Measurements from ENCODE around the gene COL4A2. TPM values are rescaled to one million over a fixed set of nuclear protein-coding genes. Genes with fewer than 3 reads are reported as not detected.

The COL4A2 gene
- total and polyA plus RNA-seq, 7 experiments from 2014 or later: 0.05 TPM; not detected in 6

DNA sequence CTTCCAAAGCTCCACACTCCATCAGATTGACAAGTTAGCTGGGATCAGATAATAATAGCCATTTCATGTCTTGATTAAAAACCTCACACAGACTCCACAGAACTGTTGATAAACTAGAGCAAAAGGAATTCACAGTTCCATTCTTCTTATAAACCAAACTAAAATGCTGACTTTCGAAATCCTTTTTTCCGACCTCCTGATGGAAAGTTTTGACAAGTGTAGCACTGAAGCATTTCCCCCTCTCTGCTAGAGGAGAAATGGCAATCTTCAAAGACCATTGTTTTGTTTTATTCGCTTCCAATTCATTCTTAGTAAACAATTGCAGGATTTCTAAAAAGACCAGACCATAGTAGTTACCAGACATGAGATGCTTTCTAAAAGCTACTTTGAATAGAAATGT is 58.8 kb downstream of the COL4A2 start:
- no peak overlapping the region for H3K27ac ChIP-seq (ENCODE audit: low read depth, low read length)
- Mint-ChIP-seq H3K36me3 (no peaks in the 10 kb centered on the region), H3K27me3 (peaks cover 4 to 19% (median 13%) of the 10 kb centered on the region in 5 donors), H3K27ac (no peak overlapping the region), H3K4me3 (no peak overlapping the region), H3K9me3 (no peaks in the 10 kb centered on the region), H3K4me1 (no peaks in the 10 kb centered on the region)
- H3K4me1 ChIP-seq (ENCODE audit: control insufficient read depth in 2 of 2, insufficient read depth in 2 of 2, low read length in 2 of 2): no peaks in the 10 kb centered on the region
- no peaks in the 10 kb centered on the region for H3K36me3 ChIP-seq (ENCODE audit: control insufficient read depth in 2 of 3, insufficient read depth in 3 of 3, low read length in 3 of 3)
- POLR2A ChIA-PET: no interaction called here
- no peaks in the 10 kb centered on the region for H3K9me3 ChIP-seq (ENCODE audit: control insufficient read depth in 2 of 3, low read length in 3 of 3)
- intact Hi-C loops (cut with micrococcal nuclease): no loop called here
- no peak for ATAC-seq
- no peak overlapping the region for H3K4me3 ChIP-seq (ENCODE audit: low read length)
- no peaks in the 10 kb centered on the region for H3K27me3 ChIP-seq (ENCODE audit: control insufficient read depth in 2 of 2, insufficient read depth in 2 of 2, low read length in 2 of 2)
- no peak for DNase-seq
- CTCF ChIA-PET: no interaction called here

DNA sequence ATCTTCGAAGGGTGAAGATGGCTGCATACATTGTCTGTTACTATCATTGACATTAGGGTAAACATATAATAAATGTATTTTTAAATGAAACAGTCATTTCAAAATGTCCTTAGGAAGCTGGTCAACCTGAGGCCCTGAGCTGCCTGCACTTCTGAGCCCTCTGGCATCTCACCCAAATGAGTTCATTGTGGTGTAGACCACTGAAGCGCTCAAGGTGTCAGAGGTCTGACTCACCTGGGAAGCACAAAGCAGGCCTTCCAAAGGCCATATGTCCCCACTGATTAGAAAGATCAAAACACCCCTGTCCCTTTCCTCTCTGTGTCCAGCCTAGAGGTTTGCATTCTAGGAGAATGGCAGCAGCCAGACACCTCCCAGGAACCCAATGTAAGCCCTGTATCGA is 59.6 kb downstream of the COL4A2 start:
- Histone ChIP-seq H3K27ac (ENCODE audit: low read depth, low read length) (no peak overlapping the region), H3K36me3 (ENCODE audit: control insufficient read depth in 2 of 3, insufficient read depth in 3 of 3, low read length in 3 of 3) (no peaks in the 10 kb centered on the region), H3K27me3 (ENCODE audit: control insufficient read depth in 2 of 2, insufficient read depth in 2 of 2, low read length in 2 of 2) (no peaks in the 10 kb centered on the region), H3K9me3 (ENCODE audit: control insufficient read depth in 2 of 3, low read length in 3 of 3) (no peaks in the 10 kb centered on the region), H3K4me1 (ENCODE audit: control insufficient read depth in 2 of 2, insufficient read depth in 2 of 2, low read length in 2 of 2) (no peaks in the 10 kb centered on the region), H3K4me3 (ENCODE audit: low read length) (no peak overlapping the region)
- no peak for DNase-seq
- CTCF ChIA-PET: no interaction called here
- Mint-ChIP-seq H3K4me1 (no peaks in the 10 kb centered on the region), H3K36me3 (no peaks in the 10 kb centered on the region), H3K9me3 (no peaks in the 10 kb centered on the region), H3K4me3 (no peak overlapping the region), H3K27ac (no peak overlapping the region), H3K27me3 (peaks cover 0 to 23% (median 13%) of the 10 kb centered on the region in 5 donors)
- POLR2A ChIA-PET: no interaction called here
- no peak for ATAC-seq
- intact Hi-C loops (cut with micrococcal nuclease): no loop called here

DNA sequence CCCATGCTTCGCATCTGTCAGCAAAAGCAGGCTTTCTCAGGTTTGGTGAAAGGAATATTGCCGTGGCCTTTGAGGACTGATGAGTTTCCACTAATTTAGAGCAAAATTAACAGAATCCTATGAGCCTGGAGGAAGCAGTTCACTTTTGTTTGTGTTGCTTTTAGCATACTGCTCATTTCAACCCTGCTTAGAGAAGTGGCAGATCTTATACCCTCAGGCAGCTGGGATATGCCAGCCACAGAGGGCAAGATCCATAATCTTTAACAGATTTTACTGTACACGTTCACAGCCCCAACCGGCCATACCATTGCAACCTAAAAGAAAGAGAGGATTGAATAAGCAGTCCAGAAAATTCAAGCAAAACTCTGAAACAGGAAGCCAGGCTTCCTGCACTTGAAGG is 60.5 kb downstream of the COL4A2 start:
- ATAC-seq (no peak), DNase-seq (no peak)
- ChIA-PET CTCF (no interaction called here), POLR2A (no interaction called here)
- no peak overlapping the region for H3K27ac Mint-ChIP-seq
- no peaks in the 10 kb centered on the region for H3K36me3 Mint-ChIP-seq
- intact Hi-C loops (cut with micrococcal nuclease): no loop called here
- H3K4me3 ChIP-seq (ENCODE audit: low read length): no peak overlapping the region
- no peaks in the 10 kb centered on the region for H3K4me1 Mint-ChIP-seq
- H3K9me3 ChIP-seq (ENCODE audit: control insufficient read depth in 2 of 3, low read length in 3 of 3): no peaks in the 10 kb centered on the region
- H3K27me3 Mint-ChIP-seq: peaks cover 0 to 23% (median 14%) of the 10 kb centered on the region in 5 donors
- H3K4me3 Mint-ChIP-seq: no peak overlapping the region
- no peaks in the 10 kb centered on the region for H3K9me3 Mint-ChIP-seq
- no peaks in the 10 kb centered on the region for H3K27me3 ChIP-seq (ENCODE audit: control insufficient read depth in 2 of 2, insufficient read depth in 2 of 2, low read length in 2 of 2)
- no peaks in the 10 kb centered on the region for H3K36me3 ChIP-seq (ENCODE audit: control insufficient read depth in 2 of 3, insufficient read depth in 3 of 3, low read length in 3 of 3)
- H3K4me1 ChIP-seq (ENCODE audit: control insufficient read depth in 2 of 2, insufficient read depth in 2 of 2, low read length in 2 of 2): no peaks in the 10 kb centered on the region
- no peak overlapping the region for H3K27ac ChIP-seq (ENCODE audit: low read depth, low read length)

DNA sequence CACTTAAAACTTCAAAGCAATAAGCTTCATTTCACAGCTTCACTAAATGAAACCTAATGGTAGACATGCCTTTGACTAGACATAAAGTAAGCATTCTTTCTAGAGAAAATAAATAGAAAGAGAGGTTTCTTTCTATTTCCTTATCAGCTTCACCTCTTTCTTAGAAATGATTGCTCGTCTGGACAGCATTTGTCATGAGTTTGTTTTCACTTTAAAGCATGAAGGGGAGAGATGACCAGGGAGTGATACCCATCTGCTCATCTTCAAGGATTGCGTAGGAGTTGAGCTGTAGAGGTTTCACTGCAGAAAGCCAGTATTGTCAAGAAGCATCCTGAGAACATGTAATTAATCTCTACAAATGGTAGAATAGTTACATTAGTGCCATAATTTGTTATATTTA is 61.3 kb downstream of the COL4A2 start:
- Histone ChIP-seq H3K27me3 (ENCODE audit: control insufficient read depth in 2 of 2, insufficient read depth in 2 of 2, low read length in 2 of 2) (no peaks in the 10 kb centered on the region), H3K36me3 (ENCODE audit: control insufficient read depth in 2 of 3, insufficient read depth in 3 of 3, low read length in 3 of 3) (no peaks in the 10 kb centered on the region), H3K4me3 (ENCODE audit: low read length) (no peak overlapping the region), H3K4me1 (ENCODE audit: control insufficient read depth in 2 of 2, insufficient read depth in 2 of 2, low read length in 2 of 2) (no peaks in the 10 kb centered on the region), H3K9me3 (ENCODE audit: control insufficient read depth in 2 of 3, low read length in 3 of 3) (no peaks in the 10 kb centered on the region), H3K27ac (ENCODE audit: low read depth, low read length) (no peak overlapping the region)
- Mint-ChIP-seq H3K36me3 (no peaks in the 10 kb centered on the region), H3K4me1 (no peaks in the 10 kb centered on the region), H3K27me3 (peaks cover 0 to 20% (median 20%) of the 10 kb centered on the region in 5 donors), H3K4me3 (no peak overlapping the region), H3K9me3 (no peaks in the 10 kb centered on the region), H3K27ac (no peak overlapping the region)
- ATAC-seq: no peak
- DNase-seq: no peak
- intact Hi-C loops (cut with micrococcal nuclease): no loop called here
- ChIA-PET CTCF (no interaction called here), POLR2A (no interaction called here)

DNA sequence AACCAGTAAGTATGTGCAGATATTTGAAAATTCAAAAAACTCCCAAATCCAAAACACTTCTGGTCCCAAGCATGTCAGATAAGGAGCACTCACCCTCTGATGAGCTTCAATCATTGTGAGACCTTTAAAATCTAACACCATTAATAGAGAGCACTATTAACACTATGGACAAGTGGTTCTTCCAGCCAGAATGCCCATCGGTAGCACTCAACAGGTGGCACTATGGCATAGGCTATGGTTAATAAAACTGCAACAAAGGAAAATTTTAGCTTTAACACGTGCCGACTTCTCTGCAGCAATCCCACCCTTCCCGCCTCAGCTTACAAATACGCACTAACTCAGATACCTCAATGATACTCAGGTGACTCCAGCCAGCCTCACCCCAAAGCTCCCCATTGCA is 62.3 kb downstream of the COL4A2 start:
- Mint-ChIP-seq H3K4me3 (no peak overlapping the region), H3K36me3 (no peaks in the 10 kb centered on the region), H3K4me1 (no peaks in the 10 kb centered on the region), H3K9me3 (no peaks in the 10 kb centered on the region), H3K27me3 (peaks cover 9 to 30% (median 27%) of the 10 kb centered on the region in 5 donors), H3K27ac (no peak overlapping the region)
- Histone ChIP-seq H3K27ac (ENCODE audit: low read depth, low read length) (no peak overlapping the region), H3K4me3 (ENCODE audit: low read length) (no peak overlapping the region), H3K27me3 (ENCODE audit: control insufficient read depth in 2 of 2, insufficient read depth in 2 of 2, low read length in 2 of 2) (no peaks in the 10 kb centered on the region), H3K36me3 (ENCODE audit: control insufficient read depth in 2 of 3, insufficient read depth in 3 of 3, low read length in 3 of 3) (no peaks in the 10 kb centered on the region), H3K9me3 (ENCODE audit: control insufficient read depth in 2 of 3, low read length in 3 of 3) (no peaks in the 10 kb centered on the region), H3K4me1 (ENCODE audit: control insufficient read depth in 2 of 2, insufficient read depth in 2 of 2, low read length in 2 of 2) (no peaks in the 10 kb centered on the region)
- CTCF ChIA-PET: no interaction called here
- POLR2A ChIA-PET: no interaction called here
- ATAC-seq: no peak
- intact Hi-C loops (cut with micrococcal nuclease): no loop called here
- no peak for DNase-seq

DNA sequence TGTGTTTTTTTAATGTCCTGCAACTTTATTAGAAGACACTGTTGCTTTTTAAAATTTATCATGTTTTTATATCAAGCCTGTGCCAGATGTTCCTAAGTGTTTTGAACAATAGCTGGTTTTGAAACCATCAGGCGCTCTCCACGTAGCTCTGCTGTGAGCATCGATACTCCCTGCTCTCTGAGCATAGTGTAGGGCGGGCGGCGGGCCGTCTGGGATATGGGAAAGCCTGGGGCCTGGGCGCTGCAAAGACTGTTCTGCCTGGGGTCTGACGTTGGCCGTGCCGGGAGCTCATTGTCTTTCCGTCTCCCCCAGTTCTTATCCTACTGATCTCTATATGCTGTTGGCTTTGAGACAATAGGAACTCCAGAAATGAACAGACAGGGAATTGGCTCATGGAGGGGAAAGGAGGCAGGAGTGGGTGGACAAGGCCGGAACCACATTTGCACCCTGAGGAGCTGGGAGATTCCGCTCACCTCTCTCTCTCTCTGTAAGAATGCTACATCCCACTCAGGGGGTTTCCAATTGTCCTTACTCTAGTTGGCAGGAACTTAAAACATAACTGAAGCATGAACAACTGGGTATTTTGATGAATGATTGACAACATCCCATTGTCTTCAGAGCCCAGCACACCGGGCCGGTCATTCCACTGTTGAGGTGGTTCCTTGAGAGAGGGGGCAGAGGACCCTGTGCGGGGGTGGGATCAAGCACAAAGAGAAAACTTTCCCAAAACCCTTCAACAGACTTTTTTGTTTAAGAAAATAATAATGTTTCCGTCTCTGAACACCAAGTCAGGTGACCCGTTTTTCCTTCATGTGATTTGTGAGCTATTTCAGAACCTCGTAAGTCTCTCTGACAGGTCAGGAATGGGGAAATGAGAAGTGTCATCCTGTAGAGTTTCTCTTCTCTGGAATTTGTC is 64.7 kb downstream of the COL4A2 start:
- Mint-ChIP-seq H3K27ac (no peak overlapping the region), H3K4me3 (no peak overlapping the region), H3K9me3 (no peaks in the 10 kb centered on the region), H3K4me1 (no peaks in the 10 kb centered on the region), H3K36me3 (no peaks in the 10 kb centered on the region), H3K27me3 (peaks cover 21 to 35% (median 31%) of the 10 kb centered on the region in 5 donors)
- no peak for ATAC-seq
- intact Hi-C loops (cut with micrococcal nuclease): no loop called here
- DNase-seq: no peak
- ChIA-PET POLR2A (no interaction called here), CTCF (interaction anchor here (1.0 kb wide), 1 partner anchor 40 kb away, joined by 3 read pairs; no protein-coding TSS in a partner anchor)
- no peaks in the 10 kb centered on the region for H3K9me3 ChIP-seq (ENCODE audit: control insufficient read depth in 2 of 3, low read length in 3 of 3)
- H3K27ac ChIP-seq (ENCODE audit: low read depth, low read length): no peak overlapping the region
- H3K27me3 ChIP-seq (ENCODE audit: control insufficient read depth in 2 of 2, insufficient read depth in 2 of 2, low read length in 2 of 2): no peaks in the 10 kb centered on the region
- H3K4me1 ChIP-seq (ENCODE audit: control insufficient read depth in 2 of 2, insufficient read depth in 2 of 2, low read length in 2 of 2): no peaks in the 10 kb centered on the region
- H3K4me3 ChIP-seq (ENCODE audit: low read length): no peak overlapping the region
- no peaks in the 10 kb centered on the region for H3K36me3 ChIP-seq (ENCODE audit: control insufficient read depth in 2 of 3, insufficient read depth in 3 of 3, low read length in 3 of 3)

DNA sequence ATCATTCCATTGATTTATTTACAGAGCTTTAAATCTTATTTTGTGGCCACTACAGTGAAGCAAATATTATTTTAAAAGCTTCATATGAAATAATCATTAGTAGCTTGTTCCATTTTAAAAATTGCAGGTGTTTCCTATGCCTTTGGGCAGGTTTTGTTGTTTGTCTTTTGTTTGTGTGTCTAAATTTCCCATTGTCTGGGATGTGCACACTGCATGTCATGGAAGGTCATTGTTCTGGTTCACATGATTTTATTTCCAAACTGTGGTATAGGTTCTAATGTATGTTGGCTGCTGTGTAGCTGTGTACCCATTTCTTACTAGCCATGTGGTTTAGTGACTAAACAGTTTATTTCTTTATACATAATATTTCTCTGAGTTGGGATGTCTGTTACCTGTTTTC is 65.6 kb downstream of the COL4A2 start:
- no peak for DNase-seq
- Histone ChIP-seq H3K9me3 (ENCODE audit: control insufficient read depth in 2 of 3, low read length in 3 of 3) (no peaks in the 10 kb centered on the region), H3K4me1 (ENCODE audit: control insufficient read depth in 2 of 2, insufficient read depth in 2 of 2, low read length in 2 of 2) (no peaks in the 10 kb centered on the region), H3K27me3 (ENCODE audit: control insufficient read depth in 2 of 2, insufficient read depth in 2 of 2, low read length in 2 of 2) (no peaks in the 10 kb centered on the region), H3K27ac (ENCODE audit: low read depth, low read length) (no peak overlapping the region), H3K36me3 (ENCODE audit: control insufficient read depth in 2 of 3, insufficient read depth in 3 of 3, low read length in 3 of 3) (no peaks in the 10 kb centered on the region), H3K4me3 (ENCODE audit: low read length) (no peak overlapping the region)
- no peaks in the 10 kb centered on the region for H3K9me3 Mint-ChIP-seq
- no peak overlapping the region for H3K27ac Mint-ChIP-seq
- intact Hi-C loops (cut with micrococcal nuclease): no loop called here
- peaks cover 15 to 38% (median 25%) of the 10 kb centered on the region in 5 donors for H3K27me3 Mint-ChIP-seq
- H3K36me3 Mint-ChIP-seq: no peaks in the 10 kb centered on the region
- CTCF ChIA-PET: interaction anchor here (1.0 kb wide), 1 partner anchor 39 kb away, joined by 3 read pairs; no protein-coding TSS in a partner anchor
- POLR2A ChIA-PET: no interaction called here
- ATAC-seq: no peak
- H3K4me3 Mint-ChIP-seq: no peak overlapping the region
- H3K4me1 Mint-ChIP-seq: no peaks in the 10 kb centered on the region
